Suprapubic skin (tissue), 4 donors: ENCODE results near the gene TRMT2A. TPM values are rescaled to one million over a fixed set of nuclear protein-coding genes. Genes with fewer than 3 reads are reported as not detected.

Source experiments
- DNase-seq, 2 donors: peaks; one replicate each; pipeline ENCODE4 v3.0.0-alpha.2; 2019; ENCODE audit warnings: low spot score in 2 of 2
- H3K27ac ChIP-seq: fragments of 200-600 bp; sonication (generic); one replicate; pipeline ENCODE4 v1.5.1; 2019
- H3K27me3 ChIP-seq: fragments of 200-600 bp; sonication (generic); one replicate; pipeline ENCODE4 v1.5.1; 2019
- H3K36me3 ChIP-seq: fragments of 200-600 bp; sonication (generic); one replicate; pipeline ENCODE4 v1.5.1; 2019
- H3K4me1 ChIP-seq: fragments of 200-600 bp; sonication (generic); one replicate; pipeline ENCODE4 v1.5.1; 2019
- H3K4me3 ChIP-seq: fragments of 200-600 bp; sonication (generic); one replicate; pipeline ENCODE4 v1.5.1; 2019; ENCODE audit warnings: mild to moderate bottlenecking
- H3K9me3 ChIP-seq: fragments of 200-600 bp; sonication (generic); one replicate; pipeline ENCODE4 v1.5.1; 2019
- EP300 ChIP-seq: sonication (generic); formaldehyde crosslinking; IDR thresholded peaks from one replicate; pipeline ENCODE4 v1.6.1; 2017; ENCODE audit warnings: antibody characterized with exemption
- POLR2A ChIP-seq, 2 donors: fragments of 450-650 bp; IDR thresholded peaks; one replicate each; pipeline ENCODE4 v1.6.1; 2017; ENCODE audit warnings: antibody characterized with exemption in 2 of 2, mild to moderate bottlenecking in 2 of 2, moderate library complexity in 2 of 2
- POLR2AphosphoS5 ChIP-seq, 3 donors: sonication (generic); formaldehyde crosslinking; IDR thresholded peaks; one replicate each; pipeline ENCODE4 v1.6.1; 2017; ENCODE audit warnings: antibody characterized with exemption in 3 of 3
- WGBS: methylation state at CpG from one replicate; pipeline ENCODE4 v1.1.5; 2018; 5-methylcytosine and 5-hydroxymethylcytosine counted together
- total RNA-seq, 4 donors: library from RNA; depleted of rRNA; stranded (reverse); fragments of >200 nt; gene quantifications; one replicate each; pipeline ENCODE4 v1.1.0, GENCODE V29; 2016
- TF ChIP-seq, protein P1 (sequence below), 2 donors: fragments of 200-600 bp in 1 of 2; fragments of 450-650 bp in 1 of 2; sonication (generic) in 1 of 2; IDR thresholded peaks; one replicate each; pipeline ENCODE4 v1.5.1; 2016 to 2019; ENCODE audit warnings: antibody characterized with exemption in 2 of 2, mild to moderate bottlenecking in 1 of 2, moderate library complexity in 1 of 2

TRMT2A gene
- total RNA-seq, 4 donors from 2014 or later: 52.0 to 98.6 (median 55.7) TPM

DNA sequence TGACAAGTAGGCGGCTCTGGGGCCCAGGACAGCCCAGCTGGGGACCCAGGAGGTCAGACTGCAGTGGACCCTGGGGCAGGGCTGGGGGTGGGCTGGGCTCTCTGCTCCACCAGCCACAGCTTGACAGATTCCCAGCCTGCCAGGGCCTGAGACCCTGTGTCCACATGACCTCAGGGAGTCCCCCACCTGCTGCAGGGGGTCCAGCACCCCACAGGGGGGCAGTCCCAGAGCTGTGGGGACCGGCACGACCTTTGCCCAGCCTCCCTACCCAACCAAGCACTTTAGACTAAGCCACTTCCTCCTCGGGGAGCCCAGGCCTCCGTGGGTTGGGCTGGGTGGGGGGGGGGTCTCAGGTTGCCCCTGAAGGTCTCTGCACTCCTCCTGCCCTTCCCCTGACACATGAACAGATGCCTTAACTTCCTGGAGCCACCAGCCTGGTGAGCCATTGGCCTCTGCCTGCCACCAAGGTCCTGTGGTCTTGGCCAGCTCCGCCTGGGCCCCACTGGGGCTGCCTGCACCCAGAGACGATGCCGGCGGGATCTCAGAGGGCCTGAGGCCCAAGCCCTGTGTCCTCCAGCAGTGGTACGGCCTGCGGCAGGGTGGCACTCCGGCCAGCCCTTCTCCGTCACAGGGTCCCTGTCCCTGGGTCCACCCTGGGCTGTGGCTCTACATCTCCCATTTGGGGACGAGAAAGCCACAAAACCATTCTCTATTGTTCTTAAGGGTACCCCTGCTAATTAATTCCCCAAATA lies 30.4 kb upstream of the TRMT2A start:
- WGBS: 92% methylated on average over 3 of the region's 14 CpGs
- DNase-seq: no peak
- TF ChIP-seq EP300 (no peak), POLR2AphosphoS5 (IDR thresholded peaks at IDR 0.05) (no peak), POLR2A (IDR thresholded peaks at IDR 0.05) (no peak)
- TF ChIP-seq, protein P1, sequence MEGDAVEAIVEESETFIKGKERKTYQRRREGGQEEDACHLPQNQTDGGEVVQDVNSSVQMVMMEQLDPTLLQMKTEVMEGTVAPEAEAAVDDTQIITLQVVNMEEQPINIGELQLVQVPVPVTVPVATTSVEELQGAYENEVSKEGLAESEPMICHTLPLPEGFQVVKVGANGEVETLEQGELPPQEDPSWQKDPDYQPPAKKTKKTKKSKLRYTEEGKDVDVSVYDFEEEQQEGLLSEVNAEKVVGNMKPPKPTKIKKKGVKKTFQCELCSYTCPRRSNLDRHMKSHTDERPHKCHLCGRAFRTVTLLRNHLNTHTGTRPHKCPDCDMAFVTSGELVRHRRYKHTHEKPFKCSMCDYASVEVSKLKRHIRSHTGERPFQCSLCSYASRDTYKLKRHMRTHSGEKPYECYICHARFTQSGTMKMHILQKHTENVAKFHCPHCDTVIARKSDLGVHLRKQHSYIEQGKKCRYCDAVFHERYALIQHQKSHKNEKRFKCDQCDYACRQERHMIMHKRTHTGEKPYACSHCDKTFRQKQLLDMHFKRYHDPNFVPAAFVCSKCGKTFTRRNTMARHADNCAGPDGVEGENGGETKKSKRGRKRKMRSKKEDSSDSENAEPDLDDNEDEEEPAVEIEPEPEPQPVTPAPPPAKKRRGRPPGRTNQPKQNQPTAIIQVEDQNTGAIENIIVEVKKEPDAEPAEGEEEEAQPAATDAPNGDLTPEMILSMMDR (IDR thresholded peaks at IDR 0.05): no peak

DNA sequence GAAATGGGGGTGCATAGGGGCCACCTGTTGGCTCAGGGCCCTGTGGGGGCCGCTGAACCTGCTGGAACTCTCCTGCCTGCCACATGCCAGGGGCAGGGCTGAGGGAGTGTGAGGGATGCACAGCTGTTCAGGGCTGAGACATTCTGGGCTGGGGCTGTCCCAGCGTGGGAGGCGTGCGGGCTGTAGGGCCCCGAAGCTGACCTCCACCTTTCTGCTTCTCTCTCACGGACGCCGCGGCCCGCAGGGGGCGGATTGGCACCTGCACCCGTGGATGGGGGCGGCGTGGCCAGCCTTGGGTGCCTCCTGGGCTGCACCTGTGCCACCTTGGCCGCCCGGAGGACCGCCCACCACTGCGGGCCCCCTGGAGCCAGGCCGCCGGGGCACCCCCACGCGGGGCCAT lies 29.8 kb upstream of the TRMT2A start:
- TF ChIP-seq EP300 (no peak), POLR2AphosphoS5 (IDR thresholded peaks at IDR 0.05) (no peak), POLR2A (IDR thresholded peaks at IDR 0.05) (no peak)
- TF ChIP-seq, protein P1 (IDR thresholded peaks at IDR 0.05): no peak
- Histone ChIP-seq H3K4me3 (no peak overlapping the region), H3K9me3 (no peaks in the 10 kb centered on the region), H3K4me1 (no peaks in the 10 kb centered on the region), H3K36me3 (peaks cover 54% of the 10 kb centered on the region), H3K27ac (no peak overlapping the region), H3K27me3 (no peaks in the 10 kb centered on the region)
- WGBS: 78% methylated on average over 5 of the region's 22 CpGs
- no peak for DNase-seq

More for the DNA sequence above, 30.4 kb upstream of the TRMT2A start:
- Histone ChIP-seq H3K36me3 (peaks cover 48% of the 10 kb centered on the region), H3K4me3 (no peak overlapping the region), H3K27me3 (no peaks in the 10 kb centered on the region), H3K27ac (no peak overlapping the region), H3K9me3 (no peaks in the 10 kb centered on the region), H3K4me1 (no peaks in the 10 kb centered on the region)

DNA sequence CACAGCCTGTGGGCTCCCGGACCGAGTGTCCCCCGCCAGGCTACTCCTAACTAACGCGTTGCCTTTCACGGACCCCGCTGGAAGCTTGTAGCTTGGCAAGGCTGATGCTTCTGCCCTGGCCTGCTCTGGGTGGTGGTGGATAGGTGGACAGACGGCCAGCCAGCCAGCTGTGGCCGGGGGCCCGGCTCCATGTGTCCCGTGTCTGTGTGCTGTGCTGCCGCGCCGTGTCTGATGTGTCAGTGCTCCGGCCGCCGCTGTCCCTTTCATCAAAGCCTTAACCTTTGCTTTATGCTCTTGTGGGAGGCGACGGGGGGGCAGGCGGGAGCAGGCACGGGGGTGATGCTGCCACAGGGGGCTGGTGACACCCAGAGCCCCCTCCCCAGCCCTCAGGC lies 28.8 kb upstream of the TRMT2A start:
- 93% methylated on average over 7 of the region's 21 CpGs for WGBS
- H3K36me3 ChIP-seq: peaks cover 62% of the 10 kb centered on the region
- no peaks in the 10 kb centered on the region for H3K9me3 ChIP-seq
- H3K4me1 ChIP-seq: no peaks in the 10 kb centered on the region
- H3K27me3 ChIP-seq: no peaks in the 10 kb centered on the region
- no peak overlapping the region for H3K4me3 ChIP-seq
- no peak overlapping the region for H3K27ac ChIP-seq
- TF ChIP-seq, protein P1 (IDR thresholded peaks at IDR 0.05): no peak
- TF ChIP-seq POLR2AphosphoS5 (IDR thresholded peaks at IDR 0.05) (no peak), EP300 (no peak), POLR2A (IDR thresholded peaks at IDR 0.05) (no peak)
- DNase-seq: no peak

DNA sequence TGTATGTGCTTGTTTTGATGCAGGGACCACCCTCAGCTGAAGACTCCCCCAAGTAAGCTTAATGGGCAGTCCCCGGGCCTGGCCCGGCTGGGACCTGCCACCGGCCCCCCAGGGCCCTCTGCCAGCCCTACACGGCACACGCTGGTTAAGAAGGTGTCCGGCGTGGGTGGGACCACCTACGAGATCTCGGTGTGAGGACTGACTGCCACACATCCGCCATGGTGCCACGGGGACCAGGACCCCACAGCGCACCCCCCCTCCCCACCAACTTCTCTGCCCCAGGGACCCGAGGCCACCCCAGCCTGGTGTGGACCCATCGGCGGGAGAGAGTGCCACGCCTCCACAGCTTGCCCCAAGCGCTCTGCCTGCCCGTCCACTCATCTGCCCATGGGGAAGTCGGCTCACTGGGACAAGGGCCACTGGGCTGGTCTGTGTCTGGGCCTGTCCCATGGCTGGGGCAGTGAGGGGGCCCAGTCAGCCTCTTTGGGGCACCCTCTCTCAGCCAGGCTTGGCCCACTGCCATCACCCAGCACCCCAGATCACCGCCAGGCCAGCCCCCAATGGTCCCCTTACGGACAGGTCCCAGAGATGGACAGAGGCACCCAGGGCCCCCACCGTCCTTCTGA lies 28.3 kb upstream of the TRMT2A start:
- DNase-seq: no peak
- Histone ChIP-seq H3K27ac (no peak overlapping the region), H3K36me3 (peaks cover 67% of the 10 kb centered on the region), H3K4me3 (no peak overlapping the region), H3K9me3 (no peaks in the 10 kb centered on the region), H3K4me1 (no peaks in the 10 kb centered on the region), H3K27me3 (no peaks in the 10 kb centered on the region)
- 89% methylated on average over 19 of the region's 22 CpGs for WGBS
- TF ChIP-seq POLR2A (IDR thresholded peaks at IDR 0.05): no peak

DNA sequence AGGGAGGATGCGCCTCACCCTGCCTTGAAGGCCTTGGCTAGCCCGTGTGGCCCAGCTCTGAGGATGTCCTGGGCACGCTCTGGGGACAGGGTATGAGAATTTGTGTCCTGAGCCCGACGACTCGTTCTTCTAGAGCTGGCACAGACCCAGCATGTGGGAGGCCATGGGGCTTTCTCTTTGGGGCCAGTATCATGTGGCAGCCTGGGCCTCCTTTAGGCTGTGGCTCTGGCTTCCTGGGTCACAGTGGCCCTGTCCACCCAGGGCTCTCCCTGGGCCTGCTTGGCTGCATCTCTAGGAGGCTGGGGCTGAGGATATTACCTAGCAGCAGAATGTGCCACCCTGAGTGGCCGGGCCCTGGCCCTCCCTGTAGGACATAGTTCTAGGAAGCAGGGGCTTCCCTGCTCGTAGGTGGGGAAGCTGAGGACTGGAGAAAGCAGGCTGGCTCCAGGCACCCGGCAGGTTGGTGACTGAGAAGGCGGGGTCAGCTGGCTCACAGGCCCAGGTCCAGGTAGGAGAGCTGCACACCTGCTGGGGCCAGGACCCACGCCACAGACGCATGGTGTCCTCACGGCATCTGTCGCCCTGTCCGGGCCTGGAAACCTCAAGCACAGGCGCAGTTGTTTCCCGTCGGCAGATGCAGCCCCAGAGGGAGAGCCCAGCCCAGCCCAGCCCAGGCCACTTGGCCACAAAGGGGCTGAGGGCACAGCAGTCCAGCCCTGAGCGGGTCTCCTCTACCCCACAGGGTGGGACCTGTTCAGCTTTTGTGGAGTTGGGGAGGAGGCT lies 27.0 kb upstream of the TRMT2A start:
- no peaks in the 10 kb centered on the region for H3K4me1 ChIP-seq
- no peaks in the 10 kb centered on the region for H3K9me3 ChIP-seq
- peaks cover 78% of the 10 kb centered on the region for H3K36me3 ChIP-seq
- no peak overlapping the region for H3K27ac ChIP-seq
- no peak overlapping the region for H3K4me3 ChIP-seq
- WGBS: 90% methylated on average over 12 of the region's 19 CpGs
- DNase-seq: no peak
- no peaks in the 10 kb centered on the region for H3K27me3 ChIP-seq
- TF ChIP-seq, protein P1 (IDR thresholded peaks at IDR 0.05): no peak
- TF ChIP-seq POLR2A (IDR thresholded peaks at IDR 0.05) (no peak), POLR2AphosphoS5 (IDR thresholded peaks at IDR 0.05) (no peak), EP300 (no peak)
